Measurements from ENCODE around the gene CAV2.

GRCh38 chr7:116455499-116455898 is 44.0 kb upstream of the CAV2 start:
- no peak for TF ChIP-seq CTCF (IDR thresholded peaks at IDR 0.05 in 8 of 11, conservative IDR thresholded peaks at IDR 0.05 in 3 of 11)
- TF ChIP-seq POLR2AphosphoS5 (IDR thresholded peaks at IDR 0.05), result no peak
- TF ChIP-seq POLR2A (IDR thresholded peaks at IDR 0.05), result no peak

Measured in spleen (tissue), 7 donors.